ENCODE data around the gene HRAS.

HRAS gene

DNA sequence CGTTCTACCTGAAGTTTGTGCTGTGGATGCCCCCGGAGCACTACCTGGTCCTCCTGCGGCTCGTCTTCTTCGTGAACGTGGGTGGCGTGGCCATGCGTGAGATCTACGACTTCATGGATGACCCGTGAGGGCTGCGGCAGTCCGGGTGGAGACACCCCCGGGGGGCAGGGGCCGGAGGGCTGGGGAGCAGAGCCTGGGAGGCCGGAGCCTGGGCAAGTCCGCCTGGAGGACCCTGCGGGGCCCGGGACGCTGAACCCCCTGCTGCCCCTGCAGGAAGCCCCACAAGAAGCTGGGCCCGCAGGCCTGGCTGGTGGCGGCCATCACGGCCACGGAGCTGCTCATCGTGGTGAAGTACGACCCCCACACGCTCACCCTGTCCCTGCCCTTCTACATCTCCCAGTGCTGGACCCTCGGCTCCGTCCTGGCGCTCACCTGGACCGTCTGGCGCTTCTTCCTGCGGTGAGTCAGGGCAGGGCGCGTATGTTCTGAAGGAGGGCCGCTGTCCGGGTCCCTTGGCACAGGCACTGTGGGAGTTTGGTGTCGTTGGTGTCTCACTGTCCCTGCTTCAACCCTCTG is 45.7 kb downstream of the HRAS start:
- FAIRE-seq (no peak), DNase-seq (ENCODE audit: insufficient read length, low spot score) (peak; percentile 15)
- TF ChIP-seq POU2F2 (IDR thresholded peaks at IDR 0.05; ENCODE audit: low read depth, low read length) (no peak), POLR2AphosphoS5 (IDR thresholded peaks at IDR 0.05; ENCODE audit: low read depth, low read length) (no peak), POLR2A (IDR thresholded peaks at IDR 0.05; ENCODE audit: low read depth, low read length) (no peak), TAF1 (IDR thresholded peaks at IDR 0.05; ENCODE audit: low read depth, low read length) (no peak), PAX5 (IDR thresholded peaks at IDR 0.05; ENCODE audit: insufficient read depth, low read length, severe bottlenecking) (no peak), SPI1 (IDR thresholded peaks at IDR 0.05; ENCODE audit: low read depth, low read length) (no peak)

DNA sequence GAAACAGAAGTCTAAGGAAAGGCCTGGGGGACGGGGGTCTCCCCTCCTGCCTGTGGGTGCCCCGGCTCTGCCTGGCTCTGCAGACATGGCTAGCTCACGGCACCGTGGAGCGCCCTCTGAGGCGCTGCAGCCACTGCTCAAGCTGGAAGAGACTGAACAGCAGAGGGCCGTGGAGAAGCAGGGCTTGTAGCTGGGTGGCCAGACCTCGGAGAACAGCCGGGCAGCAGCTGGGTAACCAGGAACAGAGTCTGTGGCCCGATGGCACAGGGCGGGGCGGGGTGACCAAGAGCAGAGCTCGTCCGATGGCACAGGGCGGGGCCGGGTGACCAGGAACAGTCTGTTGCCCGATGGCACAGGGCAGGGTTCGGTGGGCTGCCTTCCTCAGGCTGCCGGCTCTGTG is 46.4 kb downstream of the HRAS start:
- TF ChIP-seq POLR2AphosphoS5 (IDR thresholded peaks at IDR 0.05; ENCODE audit: low read depth, low read length) (no peak), POU2F2 (IDR thresholded peaks at IDR 0.05; ENCODE audit: low read depth, low read length) (no peak), TAF1 (IDR thresholded peaks at IDR 0.05; ENCODE audit: low read depth, low read length) (no peak), SPI1 (IDR thresholded peaks at IDR 0.05; ENCODE audit: low read depth, low read length) (no peak), PAX5 (IDR thresholded peaks at IDR 0.05; ENCODE audit: insufficient read depth, low read length, severe bottlenecking) (no peak), POLR2A (IDR thresholded peaks at IDR 0.05; ENCODE audit: low read depth, low read length) (no peak)
- DNase-seq (ENCODE audit: insufficient read length, low spot score) (no peak), FAIRE-seq (no peak)

DNA sequence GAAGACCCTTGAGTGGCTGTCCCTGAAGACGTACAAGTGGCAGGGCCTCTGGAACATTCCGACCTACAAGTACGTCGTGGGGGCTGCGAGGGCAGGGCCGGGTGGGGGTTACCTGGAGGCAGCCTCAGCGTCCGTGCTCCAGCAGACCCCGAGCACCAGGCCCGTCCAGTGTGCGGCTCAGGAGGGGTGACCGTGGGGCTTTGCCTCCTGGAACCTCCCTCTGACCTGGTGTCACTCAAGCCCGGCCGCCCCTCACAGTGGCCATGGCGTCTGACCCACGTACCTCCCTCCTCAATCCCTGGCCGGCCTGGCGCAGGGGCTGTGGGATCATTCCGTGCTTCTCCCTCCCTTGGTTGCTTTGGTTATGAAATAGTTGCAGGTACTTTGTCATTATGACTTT is 46.8 kb downstream of the HRAS start:
- FAIRE-seq (no peak), DNase-seq (ENCODE audit: insufficient read length, low spot score) (no peak)
- TF ChIP-seq POLR2AphosphoS5 (IDR thresholded peaks at IDR 0.05; ENCODE audit: low read depth, low read length) (no peak), POU2F2 (IDR thresholded peaks at IDR 0.05; ENCODE audit: low read depth, low read length) (no peak), POLR2A (IDR thresholded peaks at IDR 0.05; ENCODE audit: low read depth, low read length) (no peak), TAF1 (IDR thresholded peaks at IDR 0.05; ENCODE audit: low read depth, low read length) (no peak), SPI1 (IDR thresholded peaks at IDR 0.05; ENCODE audit: low read depth, low read length) (no peak), PAX5 (IDR thresholded peaks at IDR 0.05; ENCODE audit: insufficient read depth, low read length, severe bottlenecking) (no peak)

DNA sequence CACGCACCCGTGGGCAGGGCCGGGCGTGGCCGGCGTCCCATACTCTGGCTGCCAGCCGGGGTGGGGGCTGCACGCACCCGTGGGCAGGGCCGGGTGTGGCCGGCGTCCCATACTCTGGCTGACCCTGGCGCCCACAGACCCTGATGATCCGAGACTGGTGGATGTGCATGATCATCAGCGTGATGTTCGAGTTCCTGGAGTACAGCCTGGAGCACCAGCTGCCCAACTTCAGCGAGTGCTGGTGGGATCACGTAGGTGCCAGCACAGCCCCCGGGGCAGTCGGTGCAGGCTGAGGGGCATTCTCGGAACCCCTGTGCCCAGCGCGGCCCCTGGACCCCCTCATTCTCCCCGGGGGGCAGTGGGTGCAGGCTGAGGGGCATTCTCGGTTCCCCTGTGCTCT is 47.3 kb downstream of the HRAS start:
- no peak for FAIRE-seq

DNA sequence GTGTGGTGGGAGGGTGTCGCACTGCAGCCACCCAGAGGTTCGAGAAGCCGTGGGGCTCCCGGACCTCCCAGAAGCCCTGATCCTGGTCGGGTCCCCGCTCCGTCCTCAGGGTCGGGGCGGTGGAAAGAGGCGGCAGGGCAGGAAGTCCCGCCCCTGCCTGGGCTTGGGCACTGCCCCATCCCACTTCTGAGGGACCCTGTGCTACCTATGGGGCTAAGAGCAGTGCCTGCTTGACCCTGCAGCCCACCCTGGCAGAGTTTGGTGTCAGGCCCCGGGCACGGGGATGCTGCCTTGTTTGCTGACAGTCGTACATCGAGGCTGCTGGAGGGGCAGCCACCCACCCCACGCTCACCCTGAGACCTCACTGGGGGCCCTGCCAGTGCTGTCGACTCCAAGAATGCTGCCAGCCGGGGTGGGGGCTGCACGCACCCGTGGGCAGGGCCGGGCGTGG is 47.8 kb downstream of the HRAS start:
- DNase-seq (ENCODE audit: insufficient read length, low spot score): no peak
- TF ChIP-seq POLR2A (IDR thresholded peaks at IDR 0.05; ENCODE audit: low read depth, low read length) (no peak), POU2F2 (IDR thresholded peaks at IDR 0.05; ENCODE audit: low read depth, low read length) (no peak), SPI1 (IDR thresholded peaks at IDR 0.05; ENCODE audit: low read depth, low read length) (no peak), PAX5 (IDR thresholded peaks at IDR 0.05; ENCODE audit: insufficient read depth, low read length, severe bottlenecking) (no peak), TAF1 (IDR thresholded peaks at IDR 0.05; ENCODE audit: low read depth, low read length) (no peak), POLR2AphosphoS5 (IDR thresholded peaks at IDR 0.05; ENCODE audit: low read depth, low read length) (no peak)
- FAIRE-seq: no peak

More for the DNA sequence above, 47.3 kb downstream of the HRAS start:
- no peak for TF ChIP-seq POLR2A (IDR thresholded peaks at IDR 0.05; ENCODE audit: low read depth, low read length)
- no peak for TF ChIP-seq POLR2AphosphoS5 (IDR thresholded peaks at IDR 0.05; ENCODE audit: low read depth, low read length)
- TF ChIP-seq TAF1 (IDR thresholded peaks at IDR 0.05; ENCODE audit: low read depth, low read length): no peak
- TF ChIP-seq PAX5 (IDR thresholded peaks at IDR 0.05; ENCODE audit: insufficient read depth, low read length, severe bottlenecking): no peak
- TF ChIP-seq POU2F2 (IDR thresholded peaks at IDR 0.05; ENCODE audit: low read depth, low read length): no peak
- TF ChIP-seq SPI1 (IDR thresholded peaks at IDR 0.05; ENCODE audit: low read depth, low read length): no peak
- no peak for DNase-seq (ENCODE audit: insufficient read length, low spot score)

DNA sequence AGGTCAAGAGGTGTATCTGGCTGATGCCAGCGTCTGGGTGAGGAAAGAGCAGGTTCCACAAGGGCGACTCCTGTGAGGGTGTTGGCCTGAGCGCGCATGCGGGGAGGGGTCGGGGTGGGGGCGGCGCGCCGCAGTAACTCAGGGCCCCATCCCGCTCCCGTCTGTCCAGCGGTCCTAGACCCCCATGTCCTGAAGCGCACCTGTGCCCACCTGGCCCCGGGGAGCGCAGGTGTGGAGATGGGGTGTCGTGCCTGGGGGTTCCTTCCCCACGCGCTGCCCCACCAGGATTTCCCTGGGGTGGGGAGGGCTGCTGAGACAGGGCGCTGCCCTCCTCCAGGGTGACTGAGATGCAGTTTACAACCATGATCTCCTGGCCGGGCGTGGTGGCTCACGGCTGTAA is 49.2 kb downstream of the HRAS start:
- FAIRE-seq (no peak), DNase-seq (ENCODE audit: insufficient read length, low spot score) (no peak)
- TF ChIP-seq POU2F2 (IDR thresholded peaks at IDR 0.05; ENCODE audit: low read depth, low read length) (no peak), PAX5 (IDR thresholded peaks at IDR 0.05; ENCODE audit: insufficient read depth, low read length, severe bottlenecking) (no peak), TAF1 (IDR thresholded peaks at IDR 0.05; ENCODE audit: low read depth, low read length) (no peak), POLR2AphosphoS5 (IDR thresholded peaks at IDR 0.05; ENCODE audit: low read depth, low read length) (no peak), POLR2A (IDR thresholded peaks at IDR 0.05; ENCODE audit: low read depth, low read length) (no peak), SPI1 (IDR thresholded peaks at IDR 0.05; ENCODE audit: low read depth, low read length) (no peak)

DNA sequence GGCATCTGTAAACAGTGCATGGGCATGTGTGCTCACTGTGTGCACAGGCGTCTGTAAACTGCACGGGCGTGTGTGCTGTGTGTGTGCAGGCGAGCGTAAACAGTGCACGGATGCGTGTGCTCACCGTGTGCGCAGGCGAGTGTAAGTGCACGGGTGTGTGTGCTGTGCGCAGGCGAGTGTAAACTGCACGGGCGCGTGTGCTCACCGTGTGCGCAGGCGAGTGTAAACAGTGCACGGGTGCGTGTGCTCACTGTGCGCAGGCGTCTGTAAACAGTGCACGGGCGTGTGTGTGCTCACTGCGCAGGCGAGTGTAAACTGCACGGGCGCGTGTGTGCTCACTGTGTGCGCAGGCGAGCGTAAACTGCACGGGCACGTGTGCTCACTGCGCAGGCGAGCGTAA is 50.8 kb downstream of the HRAS start:
- FAIRE-seq: no peak
- DNase-seq (ENCODE audit: insufficient read length, low spot score): no peak
- TF ChIP-seq TAF1 (IDR thresholded peaks at IDR 0.05; ENCODE audit: low read depth, low read length): no peak
- no peak for TF ChIP-seq POU2F2 (IDR thresholded peaks at IDR 0.05; ENCODE audit: low read depth, low read length)
- TF ChIP-seq POLR2AphosphoS5 (IDR thresholded peaks at IDR 0.05; ENCODE audit: low read depth, low read length): no peak
- no peak for TF ChIP-seq POLR2A (IDR thresholded peaks at IDR 0.05; ENCODE audit: low read depth, low read length)
- no peak for TF ChIP-seq SPI1 (IDR thresholded peaks at IDR 0.05; ENCODE audit: low read depth, low read length)
- TF ChIP-seq PAX5 (IDR thresholded peaks at IDR 0.05; ENCODE audit: insufficient read depth, low read length, severe bottlenecking): no peak
